Ascending aorta (tissue), 2 donors: ENCODE results near the gene DNER. TPM values are rescaled to one million over a fixed set of nuclear protein-coding genes. Genes with fewer than 3 reads are reported as not detected.
A peak's percentile ranks its signal among the peaks of the same experiment; 100 is the strongest.

Experiments
- DNase-seq, 2 donors: peaks; one replicate each; pipeline ENCODE4 v3.0.0-alpha.2; 2019; ENCODE audit warnings: low spot score in 2 of 2
- H3K27ac ChIP-seq, 2 donors: fragments of 200-600 bp; sonication (generic); one replicate each; pipeline ENCODE4 v1.5.1; 2016 to 2017; ENCODE audit warnings: mild to moderate bottlenecking in 1 of 2
- H3K27me3 ChIP-seq: fragments of 200-600 bp; sonication (generic); one replicate; pipeline ENCODE4 v1.5.1; 2017
- H3K36me3 ChIP-seq, 2 donors: fragments of 200-600 bp; sonication (generic); one replicate each; pipeline ENCODE4 v1.5.1; 2016
- H3K4me1 ChIP-seq, 2 donors: fragments of 200-600 bp; sonication (generic); one replicate each; pipeline ENCODE4 v1.5.1; 2016 to 2017; ENCODE audit warnings: mild to moderate bottlenecking in 1 of 2
- H3K4me3 ChIP-seq, 2 donors: fragments of 200-600 bp; sonication (generic); one replicate each; pipeline ENCODE4 v1.5.1; 2016 to 2017; ENCODE audit warnings: mild to moderate bottlenecking in 1 of 2
- H3K9me3 ChIP-seq, 2 donors: fragments of 200-600 bp; sonication (generic); one replicate each; pipeline ENCODE4 v1.5.1; 2016
- CTCF ChIP-seq, 3 experiments: fragments of 200-600 bp in 2 of 3; fragments of 450-650 bp in 1 of 3; sonication (generic) in 2 of 3; IDR thresholded peaks; one replicate each; pipeline ENCODE4 v1.5.1; 2016 to 2019; ENCODE audit warnings: antibody characterized with exemption in 3 of 3, mild to moderate bottlenecking in 1 of 3, moderate library complexity in 1 of 3
- intact Hi-C: fragments of 100-400 bp; cut with DNase I; formaldehyde crosslinking; loops from one replicate; pipeline ENCODE4 v1.15.1; 2023
- total RNA-seq: library from RNA; depleted of rRNA; stranded (reverse); fragments of >200 nt; gene quantifications from one replicate; pipeline ENCODE4 v1.1.0, GENCODE V29; 2016

Gene DNER
- total RNA-seq, 1 donor from 2014 or later: 1.2 TPM

DNA sequence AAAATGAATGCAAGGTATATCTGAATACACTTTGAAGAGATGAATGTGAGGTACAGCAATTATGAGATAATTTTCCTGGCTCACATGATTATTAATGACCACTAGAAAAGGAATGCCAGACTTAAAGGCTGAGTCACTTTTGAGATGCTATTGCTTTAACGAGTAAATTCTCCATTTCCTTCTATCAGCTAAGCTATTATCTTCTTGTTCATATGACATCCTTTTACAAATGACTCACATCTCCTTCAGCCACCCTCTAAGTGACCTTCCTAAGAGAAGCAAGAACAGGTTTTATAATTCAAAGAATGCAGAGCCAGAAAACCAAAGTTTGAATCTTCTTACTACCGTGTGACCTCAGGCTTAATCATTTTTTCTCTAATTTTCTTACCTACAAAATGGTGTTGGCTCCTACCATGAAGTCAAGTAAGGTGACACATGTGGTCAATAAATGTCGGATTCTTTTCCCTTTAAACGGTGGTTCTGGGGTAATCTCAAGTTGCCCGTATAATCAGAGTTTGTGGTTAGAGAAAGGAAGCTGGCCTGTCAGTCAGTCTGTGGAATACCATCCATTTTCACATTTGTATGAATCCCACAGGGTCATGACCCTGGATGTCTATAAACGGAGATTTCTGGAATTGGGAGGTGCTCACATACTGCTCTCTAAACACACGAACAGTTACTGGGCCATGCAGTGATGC is 259.3 kb downstream of the DNER start:
- H3K4me1 ChIP-seq: no peaks in the 10 kb centered on the region
- no peak overlapping the region for H3K27ac ChIP-seq
- H3K9me3 ChIP-seq: no peaks in the 10 kb centered on the region
- no peak for DNase-seq
- no peaks in the 10 kb centered on the region for H3K36me3 ChIP-seq
- intact Hi-C loops: no loop called here
- no peak overlapping the region for H3K4me3 ChIP-seq
- no peak for TF ChIP-seq CTCF (IDR thresholded peaks at IDR 0.05)
- H3K27me3 ChIP-seq: no peaks in the 10 kb centered on the region

GRCh38 chr2:229453230-229453629 is 261.1 kb downstream of the DNER start:
- no peak for DNase-seq
- no peaks in the 10 kb centered on the region for H3K36me3 ChIP-seq
- intact Hi-C loops: no loop called here
- no peaks in the 10 kb centered on the region for H3K27me3 ChIP-seq
- H3K27ac ChIP-seq: no peak overlapping the region
- H3K9me3 ChIP-seq: no peaks in the 10 kb centered on the region
- no peak overlapping the region for H3K4me3 ChIP-seq
- TF ChIP-seq CTCF (IDR thresholded peaks at IDR 0.05): no peak
- H3K4me1 ChIP-seq: peaks cover 0 to under 1% of the 10 kb centered on the region in 2 donors

- H3K27me3 ChIP-seq: no peaks in the 10 kb centered on the region
- H3K27ac ChIP-seq: no peak overlapping the region
- no peaks in the 10 kb centered on the region for H3K9me3 ChIP-seq
- TF ChIP-seq CTCF (IDR thresholded peaks at IDR 0.05): no peak
- H3K36me3 ChIP-seq: no peaks in the 10 kb centered on the region
- intact Hi-C loops: no loop called here
- H3K4me3 ChIP-seq: no peak overlapping the region
- no peak for DNase-seq
- peaks cover 0 to 14% of the 10 kb centered on the region in 2 donors for H3K4me1 ChIP-seq
These were observed 262.5 kb downstream of the DNER start for GRCh38 chr2:229451852-229452251.

DNA sequence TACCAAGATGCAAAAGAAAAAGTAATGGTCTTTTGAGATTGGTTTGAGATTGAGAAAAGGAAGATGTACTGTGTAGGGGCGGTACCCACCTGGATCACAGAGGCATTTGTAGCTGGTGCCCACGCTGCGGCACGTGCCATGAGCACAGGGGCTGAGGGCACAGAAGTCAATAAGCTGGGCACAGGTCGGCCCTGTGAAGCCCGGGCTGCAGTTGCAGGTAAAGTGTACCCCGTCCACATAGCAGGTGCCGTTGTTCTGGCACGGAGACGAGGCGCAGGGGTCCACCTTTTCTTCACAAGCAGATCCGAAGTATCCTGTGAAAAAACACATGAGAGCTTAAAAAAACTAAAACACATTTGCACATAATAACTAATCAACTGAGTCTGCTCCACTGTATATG is 267.1 kb downstream of the DNER start:
- Histone ChIP-seq H3K4me1 (peaks cover 8 to 35% of the 10 kb centered on the region in 2 donors), H3K27ac (peak overlapping the region; percentile 97 to 98), H3K9me3 (no peaks in the 10 kb centered on the region), H3K27me3 (no peaks in the 10 kb centered on the region), H3K4me3 (no peak overlapping the region), H3K36me3 (no peaks in the 10 kb centered on the region)
- no peak for DNase-seq
- intact Hi-C loops: loop anchor here (5.0 to 10.0 kb wide), 3 partner anchors 175 to 312 kb away; partner anchors contain the start of gene PID1
- TF ChIP-seq CTCF (IDR thresholded peaks at IDR 0.05): no peak

- H3K27me3 ChIP-seq: no peaks in the 10 kb centered on the region
- no peak for DNase-seq
- H3K4me1 ChIP-seq: peaks cover 8 to 35% of the 10 kb centered on the region in 2 donors
- TF ChIP-seq CTCF (IDR thresholded peaks at IDR 0.05): no peak
- no peaks in the 10 kb centered on the region for H3K9me3 ChIP-seq
- no peaks in the 10 kb centered on the region for H3K36me3 ChIP-seq
- H3K27ac ChIP-seq: peak overlapping the region; percentile 97 to 98
- intact Hi-C loops: loop anchor here (5.0 to 10.0 kb wide), 3 partner anchors 174 to 312 kb away; partner anchors contain the start of gene PID1
- peak overlapping the region in 1 of 2 donors; percentile 40 for H3K4me3 ChIP-seq
These were observed 268.0 kb downstream of the DNER start for GRCh38 chr2:229446350-229446749.
